HG03064 (cell line): ENCODE measurements around the gene SORBS2.

Source experiments
- ATAC-seq: cut with Tn5 transposase; IDR thresholded peaks from one replicate; pipeline ENCODE4 v1.9.1; 2021; ENCODE audit warnings: low read depth; ENCODE audit not compliant: unreplicated experiment

Gene SORBS2

GRCh38 chr4:185536411-185536709 is 275.6 kb downstream of the SORBS2 start:
- no peak for ATAC-seq

- ATAC-seq = no peak
Observed at GRCh38 chr4:185535612-185536410, 276.2 kb downstream of the SORBS2 start.
